PC-3 (cell line): Measurements from ENCODE around the gene CRB1.

Experiments used
- CTCF ChIP-seq: fragments of 300-600 bp; sonication (generic); conservative IDR thresholded peaks from 2 replicates; pipeline ENCODE4 v1.5.1; 2017; ENCODE audit warnings: antibody characterized with exemption, low read depth, mild to moderate bottlenecking, low read length
- EZH2phosphoT487 ChIP-seq: fragments of 300-600 bp; sonication (generic); IDR thresholded peaks from 2 replicates; pipeline ENCODE4 v1.6.1; 2018; ENCODE audit warnings: mild to moderate bottlenecking, antibody characterized with exemption, low read length, borderline replicate concordance

GRCh38 chr1:197399755-197400521 is 131.9 kb downstream of the CRB1 start:
- TF ChIP-seq CTCF = peak; percentile 63
- no peak for TF ChIP-seq EZH2phosphoT487
